Fibroblast of lung (primary cell): ENCODE data around the gene DHRS12.

Source experiments
- EZH2 ChIP-seq: IDR thresholded peaks from 2 replicates; pipeline ENCODE4 v1.5.1; 2012; ENCODE audit warnings: low read length, control low read depth, mild to moderate bottlenecking; ENCODE audit errors: missing control alignments
- TF ChIP-seq, protein P1 (sequence below), 2 donors: IDR thresholded peaks in 1 of 2; conservative IDR thresholded peaks in 1 of 2; 1 replicate in 1 of 2; 2 replicates in 1 of 2; pipeline ENCODE4 v1.5.1; 2011 to 2012; ENCODE audit warnings: low read length in 2 of 2, control low read depth in 1 of 2, inconsistent platforms in 1 of 2, low read depth in 1 of 2, mild to moderate bottlenecking in 1 of 2

- TF ChIP-seq, protein P1, sequence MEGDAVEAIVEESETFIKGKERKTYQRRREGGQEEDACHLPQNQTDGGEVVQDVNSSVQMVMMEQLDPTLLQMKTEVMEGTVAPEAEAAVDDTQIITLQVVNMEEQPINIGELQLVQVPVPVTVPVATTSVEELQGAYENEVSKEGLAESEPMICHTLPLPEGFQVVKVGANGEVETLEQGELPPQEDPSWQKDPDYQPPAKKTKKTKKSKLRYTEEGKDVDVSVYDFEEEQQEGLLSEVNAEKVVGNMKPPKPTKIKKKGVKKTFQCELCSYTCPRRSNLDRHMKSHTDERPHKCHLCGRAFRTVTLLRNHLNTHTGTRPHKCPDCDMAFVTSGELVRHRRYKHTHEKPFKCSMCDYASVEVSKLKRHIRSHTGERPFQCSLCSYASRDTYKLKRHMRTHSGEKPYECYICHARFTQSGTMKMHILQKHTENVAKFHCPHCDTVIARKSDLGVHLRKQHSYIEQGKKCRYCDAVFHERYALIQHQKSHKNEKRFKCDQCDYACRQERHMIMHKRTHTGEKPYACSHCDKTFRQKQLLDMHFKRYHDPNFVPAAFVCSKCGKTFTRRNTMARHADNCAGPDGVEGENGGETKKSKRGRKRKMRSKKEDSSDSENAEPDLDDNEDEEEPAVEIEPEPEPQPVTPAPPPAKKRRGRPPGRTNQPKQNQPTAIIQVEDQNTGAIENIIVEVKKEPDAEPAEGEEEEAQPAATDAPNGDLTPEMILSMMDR (conservative IDR thresholded peaks at IDR 0.05 in 1 of 2, IDR thresholded peaks at IDR 0.05 in 1 of 2; ENCODE audit: low read depth in 1 of 2, low read length in 2 of 2): no peak
- no peak for TF ChIP-seq EZH2
These were observed 65.6 kb downstream of the DHRS12 start for GRCh38 chr13:51738226-51738905.
